ENCODE data around the gene NSMF.

- TF ChIP-seq, protein P1, sequence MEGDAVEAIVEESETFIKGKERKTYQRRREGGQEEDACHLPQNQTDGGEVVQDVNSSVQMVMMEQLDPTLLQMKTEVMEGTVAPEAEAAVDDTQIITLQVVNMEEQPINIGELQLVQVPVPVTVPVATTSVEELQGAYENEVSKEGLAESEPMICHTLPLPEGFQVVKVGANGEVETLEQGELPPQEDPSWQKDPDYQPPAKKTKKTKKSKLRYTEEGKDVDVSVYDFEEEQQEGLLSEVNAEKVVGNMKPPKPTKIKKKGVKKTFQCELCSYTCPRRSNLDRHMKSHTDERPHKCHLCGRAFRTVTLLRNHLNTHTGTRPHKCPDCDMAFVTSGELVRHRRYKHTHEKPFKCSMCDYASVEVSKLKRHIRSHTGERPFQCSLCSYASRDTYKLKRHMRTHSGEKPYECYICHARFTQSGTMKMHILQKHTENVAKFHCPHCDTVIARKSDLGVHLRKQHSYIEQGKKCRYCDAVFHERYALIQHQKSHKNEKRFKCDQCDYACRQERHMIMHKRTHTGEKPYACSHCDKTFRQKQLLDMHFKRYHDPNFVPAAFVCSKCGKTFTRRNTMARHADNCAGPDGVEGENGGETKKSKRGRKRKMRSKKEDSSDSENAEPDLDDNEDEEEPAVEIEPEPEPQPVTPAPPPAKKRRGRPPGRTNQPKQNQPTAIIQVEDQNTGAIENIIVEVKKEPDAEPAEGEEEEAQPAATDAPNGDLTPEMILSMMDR (IDR thresholded peaks at IDR 0.05), result no peak
- TF ChIP-seq POLR2A (IDR thresholded peaks at IDR 0.05), result no peak
Observed at GRCh38 chr9:137429974-137430722, 29.0 kb downstream of the NSMF start.

All from thyroid gland (tissue), 4 donors.